ENCODE data around the gene HTATSF1.

DNA sequence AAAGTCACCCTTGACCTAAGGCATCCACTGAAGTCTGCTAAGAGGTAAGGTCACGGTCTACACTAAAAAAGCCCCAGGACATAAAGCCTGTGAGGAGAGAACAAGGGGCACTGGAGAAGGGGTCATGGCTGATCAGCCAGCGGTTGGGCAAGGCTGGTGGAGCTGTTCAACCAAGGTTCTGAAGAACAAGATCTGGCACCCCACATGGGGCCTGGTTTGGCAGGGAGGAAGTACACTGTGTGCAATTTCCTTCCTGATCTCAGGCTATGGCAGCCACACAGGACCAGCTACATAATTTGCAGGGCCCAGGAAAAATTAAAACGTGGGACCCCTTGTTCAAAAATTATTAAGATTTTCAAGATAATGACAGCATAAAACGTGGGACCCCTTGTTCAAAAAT, 23.7 kb upstream of the HTATSF1 start:
- TF ChIP-seq JUND (IDR thresholded peaks at IDR 0.05) = no peak
- TF ChIP-seq RAD21 (IDR thresholded peaks at IDR 0.05; ENCODE audit: low read depth) = no peak
- TF ChIP-seq, protein P1, sequence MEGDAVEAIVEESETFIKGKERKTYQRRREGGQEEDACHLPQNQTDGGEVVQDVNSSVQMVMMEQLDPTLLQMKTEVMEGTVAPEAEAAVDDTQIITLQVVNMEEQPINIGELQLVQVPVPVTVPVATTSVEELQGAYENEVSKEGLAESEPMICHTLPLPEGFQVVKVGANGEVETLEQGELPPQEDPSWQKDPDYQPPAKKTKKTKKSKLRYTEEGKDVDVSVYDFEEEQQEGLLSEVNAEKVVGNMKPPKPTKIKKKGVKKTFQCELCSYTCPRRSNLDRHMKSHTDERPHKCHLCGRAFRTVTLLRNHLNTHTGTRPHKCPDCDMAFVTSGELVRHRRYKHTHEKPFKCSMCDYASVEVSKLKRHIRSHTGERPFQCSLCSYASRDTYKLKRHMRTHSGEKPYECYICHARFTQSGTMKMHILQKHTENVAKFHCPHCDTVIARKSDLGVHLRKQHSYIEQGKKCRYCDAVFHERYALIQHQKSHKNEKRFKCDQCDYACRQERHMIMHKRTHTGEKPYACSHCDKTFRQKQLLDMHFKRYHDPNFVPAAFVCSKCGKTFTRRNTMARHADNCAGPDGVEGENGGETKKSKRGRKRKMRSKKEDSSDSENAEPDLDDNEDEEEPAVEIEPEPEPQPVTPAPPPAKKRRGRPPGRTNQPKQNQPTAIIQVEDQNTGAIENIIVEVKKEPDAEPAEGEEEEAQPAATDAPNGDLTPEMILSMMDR (IDR thresholded peaks at IDR 0.05 in 2 of 3, conservative IDR thresholded peaks at IDR 0.05 in 1 of 3; ENCODE audit: borderline replicate concordance in 1 of 3, insufficient read depth in 1 of 3, low read depth in 2 of 3, low read length in 2 of 3) = no peak
- TF ChIP-seq SIN3A (IDR thresholded peaks at IDR 0.05; ENCODE audit: low read depth) = no peak
- no peak for TF ChIP-seq EZH2 (IDR thresholded peaks at IDR 0.05)
